ENCODE data around the gene GAB4. TPM values are rescaled to one million over a fixed set of nuclear protein-coding genes. Genes with fewer than 3 reads are reported as not detected.

Gene GAB4
- total RNA-seq, 2 donors from 2014 or later: not detected

GRCh38 chr22:16958475-16958874, 49.5 kb downstream of the GAB4 start:
- Histone ChIP-seq H3K4me1 (no peaks in the 10 kb centered on the region), H3K27ac (no peak overlapping the region), H3K4me3 (no peak overlapping the region), H3K9ac (ENCODE audit: low read depth in 2 of 2, low read length in 2 of 2) (no peak overlapping the region), H3K36me3 (no peaks in the 10 kb centered on the region), H3K27me3 (no peaks in the 10 kb centered on the region), H3K9me3 (no peaks in the 10 kb centered on the region)
- no peak for TF ChIP-seq CTCF (IDR thresholded peaks at IDR 0.05)
- intact Hi-C loops (cut with DNase I): no loop called here
- no peak for DNase-seq

- no peaks in the 10 kb centered on the region for H3K36me3 ChIP-seq
- H3K9me3 ChIP-seq: no peaks in the 10 kb centered on the region
- H3K4me1 ChIP-seq: no peaks in the 10 kb centered on the region
- no peak overlapping the region for H3K27ac ChIP-seq
- intact Hi-C loops (cut with DNase I): no loop called here
- no peak for DNase-seq
- H3K9ac ChIP-seq (ENCODE audit: low read depth in 2 of 2, low read length in 2 of 2): no peak overlapping the region
- TF ChIP-seq CTCF (IDR thresholded peaks at IDR 0.05): no peak
- no peak overlapping the region for H3K4me3 ChIP-seq
- no peaks in the 10 kb centered on the region for H3K27me3 ChIP-seq
Observed at GRCh38 chr22:16957781-16958180, 50.2 kb downstream of the GAB4 start.

- no peak overlapping the region for H3K9ac ChIP-seq (ENCODE audit: low read depth in 2 of 2, low read length in 2 of 2)
- H3K27ac ChIP-seq: no peak overlapping the region
- no peaks in the 10 kb centered on the region for H3K9me3 ChIP-seq
- no peaks in the 10 kb centered on the region for H3K36me3 ChIP-seq
- no peaks in the 10 kb centered on the region for H3K4me1 ChIP-seq
- H3K27me3 ChIP-seq: no peaks in the 10 kb centered on the region
- intact Hi-C loops (cut with DNase I): no loop called here
- DNase-seq: no peak
- no peak for TF ChIP-seq CTCF (IDR thresholded peaks at IDR 0.05)
- H3K4me3 ChIP-seq: no peak overlapping the region
Observed at GRCh38 chr22:16956290-16956689, 51.7 kb downstream of the GAB4 start.

- no peaks in the 10 kb centered on the region for H3K4me1 ChIP-seq
- no peak for TF ChIP-seq CTCF (IDR thresholded peaks at IDR 0.05)
- intact Hi-C loops (cut with DNase I): no loop called here
- DNase-seq: no peak
- no peaks in the 10 kb centered on the region for H3K36me3 ChIP-seq
- H3K27ac ChIP-seq: no peak overlapping the region
- no peak overlapping the region for H3K4me3 ChIP-seq
- H3K9ac ChIP-seq (ENCODE audit: low read depth in 2 of 2, low read length in 2 of 2): no peak overlapping the region
- no peaks in the 10 kb centered on the region for H3K27me3 ChIP-seq
- no peaks in the 10 kb centered on the region for H3K9me3 ChIP-seq
Observed at GRCh38 chr22:16955678-16956210, 52.3 kb downstream of the GAB4 start.

- H3K36me3 ChIP-seq: no peaks in the 10 kb centered on the region
- intact Hi-C loops (cut with DNase I): no loop called here
- no peaks in the 10 kb centered on the region for H3K27me3 ChIP-seq
- no peaks in the 10 kb centered on the region for H3K4me1 ChIP-seq
- no peak overlapping the region for H3K4me3 ChIP-seq
- no peak overlapping the region for H3K27ac ChIP-seq
- no peak overlapping the region for H3K9ac ChIP-seq (ENCODE audit: low read depth in 2 of 2, low read length in 2 of 2)
- TF ChIP-seq CTCF (IDR thresholded peaks at IDR 0.05): no peak
- no peak for DNase-seq
- no peaks in the 10 kb centered on the region for H3K9me3 ChIP-seq
Observed at GRCh38 chr22:16955081-16955480, 52.9 kb downstream of the GAB4 start.

- H3K27ac ChIP-seq: no peak overlapping the region
- no peaks in the 10 kb centered on the region for H3K36me3 ChIP-seq
- H3K4me1 ChIP-seq: no peaks in the 10 kb centered on the region
- no peak overlapping the region for H3K4me3 ChIP-seq
- H3K9ac ChIP-seq (ENCODE audit: low read depth in 2 of 2, low read length in 2 of 2): no peak overlapping the region
- intact Hi-C loops (cut with DNase I): no loop called here
- DNase-seq: no peak
- TF ChIP-seq CTCF (IDR thresholded peaks at IDR 0.05): no peak
- H3K27me3 ChIP-seq: no peaks in the 10 kb centered on the region
- no peaks in the 10 kb centered on the region for H3K9me3 ChIP-seq
Observed at GRCh38 chr22:16954060-16954403, 54.0 kb downstream of the GAB4 start.

Data from colonic mucosa (tissue), 4 donors.